Spinal cord (tissue), 10 donors: Measurements from ENCODE around the gene SLC4A2. TPM values are rescaled to one million over a fixed set of nuclear protein-coding genes. Genes with fewer than 3 reads are reported as not detected.

Experiments used
- DNase-seq, 6 donors: peaks; one replicate each; pipeline versions ENCODE4 v3.0.0 to v3.0.0-alpha.2; 2013 to 2015; ENCODE audit warnings: low spot score in 6 of 6, low read depth in 4 of 6
- H3K27ac ChIP-seq: one replicate; pipeline ENCODE4 v1.5.1; 2013; ENCODE audit warnings: low read depth, low read length, control low read depth
- H3K27me3 ChIP-seq: one replicate; pipeline ENCODE4 v1.6.1; 2013; ENCODE audit warnings: low read length; ENCODE audit not compliant: control insufficient read depth, insufficient read depth
- H3K36me3 ChIP-seq: one replicate; pipeline ENCODE4 v1.6.1; 2013; ENCODE audit warnings: low read length; ENCODE audit not compliant: control insufficient read depth, insufficient read depth
- H3K4me1 ChIP-seq: one replicate; pipeline ENCODE4 v1.6.1; 2013; ENCODE audit warnings: low read length; ENCODE audit not compliant: control insufficient read depth, insufficient read depth
- H3K4me3 ChIP-seq: one replicate; pipeline ENCODE4 v1.5.1; 2013; ENCODE audit warnings: low read depth, low read length, control low read depth
- H3K9me3 ChIP-seq: one replicate; pipeline ENCODE4 v1.6.1; 2013; ENCODE audit warnings: low read length; ENCODE audit not compliant: control insufficient read depth, insufficient read depth
- WGBS: methylation state at CpG from one replicate; pipeline ENCODE4 v1.1.5; 2013; ENCODE audit warnings: missing lambda C conversion rate; ENCODE audit not compliant: insufficient coverage; 5-methylcytosine and 5-hydroxymethylcytosine counted together
- polyA plus RNA-seq, 2 donors: library from polyadenylated mRNA; unstranded; fragments of 120-200 nt; gene quantifications; one replicate each; pipeline ENCODE4 v1.2.1, GENCODE V29; 2013; ENCODE audit not compliant: insufficient read length in 2 of 2
- total RNA-seq, 2 donors: library from RNA; depleted of rRNA in 1 of 2; stranded (reverse); fragments of 120-200 nt in 1 of 2; fragments of >200 nt in 1 of 2; gene quantifications; one replicate each; pipeline versions ENCODE4 v1.2.3 to v1.2.4, GENCODE V29; 2013 to 2014
- donor health status: healthy.

SLC4A2 gene
- total and polyA plus RNA-seq, 4 donors, result 27.5 to 101 (median 79.5) TPM

DNA sequence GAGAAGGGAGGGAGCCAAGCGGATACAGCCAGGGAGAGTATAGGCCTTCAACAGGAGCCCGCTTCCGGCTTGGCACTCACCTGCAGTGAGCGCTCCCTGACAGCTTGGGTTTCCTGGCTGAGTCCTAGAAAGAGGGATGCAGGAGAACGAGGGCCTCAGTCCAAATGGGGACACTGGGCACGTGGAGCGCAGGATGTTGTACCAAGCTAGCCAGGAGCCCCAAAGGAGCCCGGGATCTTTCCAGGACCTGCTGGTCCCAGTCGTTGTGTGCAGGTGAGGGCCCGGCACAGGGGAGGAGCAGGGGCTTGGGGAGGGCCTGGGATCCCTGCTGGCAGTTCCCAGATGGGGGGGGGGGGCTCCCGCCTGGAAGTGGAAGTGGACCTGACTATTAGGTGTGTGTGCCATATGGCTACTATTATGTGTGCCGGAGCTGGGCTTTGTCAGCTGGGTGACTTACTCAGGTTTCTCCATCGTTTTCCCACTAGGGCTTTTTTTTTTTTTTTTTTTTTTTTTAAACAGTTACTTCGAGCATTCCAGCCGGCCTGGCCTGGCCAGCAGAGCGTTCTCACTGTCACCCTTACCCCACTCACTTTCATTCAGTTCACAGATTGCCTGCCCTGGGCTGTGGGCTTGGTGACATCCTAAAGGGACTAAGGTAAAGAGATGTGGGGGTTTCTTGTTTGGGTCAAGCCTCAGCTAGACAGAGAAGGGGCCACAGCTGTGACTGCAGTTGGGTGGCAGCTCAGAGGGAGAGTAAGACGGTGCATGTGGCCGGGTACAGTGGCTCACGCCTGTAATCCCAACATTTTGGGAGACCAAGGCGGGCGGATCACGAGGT, 30.7 kb downstream of the SLC4A2 start:
- Histone ChIP-seq H3K9me3 (no peaks in the 10 kb centered on the region), H3K36me3 (peaks cover 41% of the 10 kb centered on the region), H3K4me3 (no peak overlapping the region), H3K27me3 (no peaks in the 10 kb centered on the region), H3K27ac (peak overlapping the region; percentile 73), H3K4me1 (peaks cover 55% of the 10 kb centered on the region)
- peak in 1 of 6 donors; percentile 47 for DNase-seq
- 79% methylated on average over 11 of the region's 22 CpGs for WGBS

GRCh38 chr7:151091003-151091402, 31.6 kb downstream of the SLC4A2 start:
- Histone ChIP-seq H3K9me3 (no peaks in the 10 kb centered on the region), H3K4me1 (peaks cover 49% of the 10 kb centered on the region), H3K4me3 (no peak overlapping the region), H3K27ac (no peak overlapping the region), H3K36me3 (peaks cover 43% of the 10 kb centered on the region), H3K27me3 (no peaks in the 10 kb centered on the region)
- 87% methylated on average over 7 of the region's 7 CpGs for WGBS
- no peak for DNase-seq

DNA sequence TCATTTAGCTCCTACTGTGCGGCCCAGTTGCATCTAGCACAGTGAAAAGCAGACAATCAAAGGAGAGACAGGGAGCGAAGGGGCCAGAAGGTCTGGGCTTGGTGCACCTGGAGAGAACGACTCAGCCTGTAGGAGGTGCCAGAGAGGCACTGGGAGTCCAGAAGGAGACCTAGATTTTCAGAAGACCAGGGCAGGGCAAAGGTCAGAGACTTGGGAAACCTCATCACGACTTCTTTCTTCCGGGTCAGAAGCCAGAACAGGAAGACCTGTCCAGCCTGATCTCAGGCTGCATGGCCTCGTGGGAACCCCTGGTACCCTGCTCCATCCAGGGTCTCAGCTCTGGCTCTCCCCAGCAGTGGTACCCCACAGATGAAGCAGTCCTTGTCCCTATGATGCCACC, 32.0 kb downstream of the SLC4A2 start:
- peaks cover 47% of the 10 kb centered on the region for H3K36me3 ChIP-seq
- H3K27me3 ChIP-seq, result no peaks in the 10 kb centered on the region
- peaks cover 48% of the 10 kb centered on the region for H3K4me1 ChIP-seq
- no peak overlapping the region for H3K4me3 ChIP-seq
- no peaks in the 10 kb centered on the region for H3K9me3 ChIP-seq
- no peak overlapping the region for H3K27ac ChIP-seq
- DNase-seq, result no peak
- 62% methylated on average over 6 of the region's 6 CpGs for WGBS

- Histone ChIP-seq H3K9me3 (no peaks in the 10 kb centered on the region), H3K4me3 (no peak overlapping the region), H3K4me1 (peaks cover 48% of the 10 kb centered on the region), H3K36me3 (peaks cover 50% of the 10 kb centered on the region), H3K27ac (no peak overlapping the region), H3K27me3 (no peaks in the 10 kb centered on the region)
- 87% methylated on average over 13 of the region's 14 CpGs for WGBS
- DNase-seq, result no peak
Measured at GRCh38 chr7:151091988-151092387, 32.6 kb downstream of the SLC4A2 start.

DNA sequence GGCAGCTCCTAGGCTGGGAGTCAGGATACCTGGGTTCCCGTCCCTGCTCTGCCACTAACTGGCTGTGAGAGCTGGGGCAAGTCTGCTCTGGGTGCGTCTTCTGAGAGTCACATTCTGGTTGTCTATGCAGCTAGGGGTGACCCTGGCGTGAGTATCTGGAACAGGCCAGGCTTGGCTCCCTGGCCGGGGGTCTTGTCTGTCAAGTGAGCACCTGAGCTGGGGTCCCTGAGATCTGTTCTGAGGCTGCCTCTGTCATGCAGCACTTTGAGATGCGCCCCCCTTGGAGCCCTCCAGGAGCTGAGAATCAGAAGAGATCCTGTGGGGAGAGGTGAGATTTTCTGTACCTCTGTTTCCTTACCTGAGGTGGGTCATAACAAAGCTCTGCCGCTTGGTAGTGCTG, 34.4 kb downstream of the SLC4A2 start:
- DNase-seq, result no peak
- Histone ChIP-seq H3K4me3 (no peak overlapping the region), H3K9me3 (no peaks in the 10 kb centered on the region), H3K27me3 (no peaks in the 10 kb centered on the region), H3K27ac (no peak overlapping the region), H3K4me1 (peaks cover 33% of the 10 kb centered on the region), H3K36me3 (peaks cover 45% of the 10 kb centered on the region)
- 83% methylated on average over 6 of the region's 6 CpGs for WGBS

DNA sequence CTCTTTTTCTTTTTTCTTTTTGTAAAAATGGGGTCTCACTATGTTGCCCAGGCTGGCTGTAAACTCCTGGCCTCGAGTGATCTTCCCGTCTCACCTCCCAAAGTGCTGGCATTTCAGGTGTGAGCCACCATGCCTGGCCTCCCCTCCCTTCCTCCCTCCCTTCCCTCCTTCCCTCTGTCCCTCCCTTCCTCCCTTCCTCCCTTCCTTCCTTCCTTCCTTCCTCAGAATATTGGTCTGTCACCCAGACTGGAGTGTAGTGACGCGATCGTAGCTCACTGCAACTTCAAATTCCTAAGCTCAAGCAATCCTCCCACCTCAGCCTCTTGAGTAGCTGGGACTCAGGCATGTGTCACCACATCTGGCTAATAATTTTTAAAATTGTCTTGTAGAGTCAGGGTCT, 35.3 kb downstream of the SLC4A2 start:
- no peak for DNase-seq
- no peak overlapping the region for H3K4me3 ChIP-seq
- no peaks in the 10 kb centered on the region for H3K27me3 ChIP-seq
- H3K27ac ChIP-seq, result no peak overlapping the region
- peaks cover 36% of the 10 kb centered on the region for H3K36me3 ChIP-seq
- H3K9me3 ChIP-seq, result no peaks in the 10 kb centered on the region
- peaks cover 23% of the 10 kb centered on the region for H3K4me1 ChIP-seq
- WGBS, result 90% methylated on average over 2 of the region's 5 CpGs

- 70% methylated on average over 8 of the region's 10 CpGs for WGBS
- DNase-seq, result no peak
- Histone ChIP-seq H3K4me1 (peaks cover 23% of the 10 kb centered on the region), H3K4me3 (no peak overlapping the region), H3K27me3 (no peaks in the 10 kb centered on the region), H3K36me3 (peaks cover 36% of the 10 kb centered on the region), H3K9me3 (no peaks in the 10 kb centered on the region), H3K27ac (no peak overlapping the region)
Measured at GRCh38 chr7:151095123-151095797, 35.9 kb downstream of the SLC4A2 start.

DNA sequence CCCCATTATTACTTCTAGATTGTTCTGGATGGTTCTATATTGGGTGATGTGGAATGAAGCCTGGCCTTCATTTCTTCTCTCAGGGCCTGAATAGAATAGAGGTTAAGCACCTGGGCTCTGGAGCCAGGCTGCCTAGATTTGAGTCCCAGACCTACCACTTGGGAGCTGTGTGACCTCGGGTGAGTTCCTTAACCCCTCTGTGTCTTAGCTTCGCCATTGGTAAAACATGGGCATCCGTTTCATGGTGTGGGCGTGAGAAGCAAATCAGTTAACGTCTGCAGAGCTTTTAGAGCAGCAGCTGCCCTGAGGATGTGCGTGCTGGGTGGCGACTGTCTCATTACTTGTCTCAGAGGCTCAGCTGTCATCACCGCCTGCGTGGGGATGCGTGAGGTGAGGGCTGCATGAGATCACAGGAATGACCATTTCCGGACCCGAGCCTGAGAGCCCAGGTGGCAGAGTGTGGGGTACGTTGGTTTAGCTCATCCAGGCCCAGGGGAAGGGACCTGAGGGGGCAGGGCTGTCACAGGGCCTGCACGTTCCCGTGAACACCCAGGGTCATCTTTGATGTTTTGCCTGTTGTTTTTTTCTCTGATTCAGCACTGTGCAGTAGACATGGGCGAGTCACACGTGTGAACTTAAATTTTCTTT, 36.6 kb downstream of the SLC4A2 start:
- no peaks in the 10 kb centered on the region for H3K27me3 ChIP-seq
- H3K9me3 ChIP-seq, result no peaks in the 10 kb centered on the region
- H3K36me3 ChIP-seq, result peaks cover 37% of the 10 kb centered on the region
- no peak for DNase-seq
- no peak overlapping the region for H3K27ac ChIP-seq
- peaks cover 20% of the 10 kb centered on the region for H3K4me1 ChIP-seq
- WGBS, result 79% methylated on average over 15 of the region's 17 CpGs
- no peak overlapping the region for H3K4me3 ChIP-seq

- H3K27ac ChIP-seq, result no peak overlapping the region
- H3K36me3 ChIP-seq, result peaks cover 38% of the 10 kb centered on the region
- no peak for DNase-seq
- WGBS, result 69% methylated on average over 15 of the region's 20 CpGs
- no peak overlapping the region for H3K4me3 ChIP-seq
- peaks cover 17% of the 10 kb centered on the region for H3K4me1 ChIP-seq
- H3K27me3 ChIP-seq, result no peaks in the 10 kb centered on the region
- no peaks in the 10 kb centered on the region for H3K9me3 ChIP-seq
Measured at GRCh38 chr7:151099486-151100211, 40.3 kb downstream of the SLC4A2 start.
